Osteocyte (in vitro differentiated cells): ENCODE data around the gene PKLR. TPM values are rescaled to one million over a fixed set of nuclear protein-coding genes. Genes with fewer than 3 reads are reported as not detected.
"Not testable (repeated sequence)": the region's sequence is repeated elsewhere in the genome, so short reads cannot be mapped to it uniquely, and the experiment has no call there.

Source experiments
- DNase-seq: peaks from one replicate; pipeline ENCODE4 v3.0.0; 2021; ENCODE audit warnings: mixed read lengths; ENCODE audit not compliant: unreplicated experiment; ENCODE audit errors: extremely low spot score
- H3K27ac Mint-ChIP-seq: one replicate; pipeline ENCODE4 v1.8.0; 2021; ENCODE audit warnings: mild to moderate bottlenecking, mixed read lengths; ENCODE audit not compliant: unreplicated experiment
- H3K27me3 Mint-ChIP-seq: one replicate; pipeline ENCODE4 v1.8.0; 2021; ENCODE audit warnings: mixed read lengths; ENCODE audit not compliant: unreplicated experiment
- H3K36me3 Mint-ChIP-seq: one replicate; pipeline ENCODE4 v1.8.0; 2021; ENCODE audit warnings: mixed read lengths; ENCODE audit not compliant: unreplicated experiment
- H3K4me1 Mint-ChIP-seq: one replicate; pipeline ENCODE4 v1.8.0; 2021; ENCODE audit warnings: mixed read lengths; ENCODE audit not compliant: unreplicated experiment
- H3K4me3 Mint-ChIP-seq: one replicate; pipeline ENCODE4 v1.8.0; 2021; ENCODE audit warnings: mild to moderate bottlenecking, moderate library complexity, mixed read lengths; ENCODE audit not compliant: unreplicated experiment
- H3K9me3 Mint-ChIP-seq: one replicate; pipeline ENCODE4 v1.8.0; 2021; ENCODE audit warnings: mixed read lengths; ENCODE audit not compliant: unreplicated experiment
- long read RNA-seq: library from polyadenylated mRNA; unstranded; transcript quantifications from one replicate; pipeline ENCODE4 v2.0.0, GENCODE V29; 2021
- total RNA-seq: library from RNA; stranded (reverse); gene quantifications from 2 replicates; pipeline ENCODE4 v1.2.1, GENCODE V29; 2021
- TF ChIP-seq, protein P1 (sequence below): fragments of 200-600 bp; sonication (generic); IDR thresholded peaks from 2 replicates; pipeline ENCODE4 v1.5.0; 2021; ENCODE audit warnings: antibody characterized with exemption, mild to moderate bottlenecking, moderate library complexity

PKLR gene
- not detected in 2 replicates for total RNA-seq
- long read RNA-seq = 0 reads

DNA sequence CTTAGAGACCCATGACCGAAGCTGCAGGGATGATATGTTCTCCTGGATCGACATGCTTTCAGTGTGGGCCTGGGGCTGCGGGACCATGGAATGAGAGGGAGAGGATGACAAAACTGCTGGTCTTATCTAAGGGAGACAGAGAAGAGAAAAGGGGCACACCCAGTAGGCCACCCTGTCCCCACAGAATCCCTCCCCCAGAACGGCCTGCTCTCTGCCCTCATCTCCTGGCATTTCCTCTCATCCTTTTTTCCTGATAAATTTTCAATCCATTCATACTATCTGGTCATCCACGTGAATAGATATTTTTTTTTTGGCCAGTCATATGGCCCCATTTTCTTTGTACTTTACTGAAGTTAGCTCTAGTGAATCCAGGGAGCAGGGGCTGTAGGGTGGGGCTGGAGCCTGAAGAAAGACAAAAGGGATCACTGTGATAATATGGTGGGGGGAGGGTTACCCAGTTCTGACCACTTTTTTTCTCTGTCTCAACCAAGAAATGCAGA is at the start of gene PKLR:
TSS of gene PKLR (minus strand) at position 97 of the 500 bp plus-strand sequence. CDS start at position 54, 43 bp downstream.
- DNase-seq = no peak
- TF ChIP-seq, protein P1, sequence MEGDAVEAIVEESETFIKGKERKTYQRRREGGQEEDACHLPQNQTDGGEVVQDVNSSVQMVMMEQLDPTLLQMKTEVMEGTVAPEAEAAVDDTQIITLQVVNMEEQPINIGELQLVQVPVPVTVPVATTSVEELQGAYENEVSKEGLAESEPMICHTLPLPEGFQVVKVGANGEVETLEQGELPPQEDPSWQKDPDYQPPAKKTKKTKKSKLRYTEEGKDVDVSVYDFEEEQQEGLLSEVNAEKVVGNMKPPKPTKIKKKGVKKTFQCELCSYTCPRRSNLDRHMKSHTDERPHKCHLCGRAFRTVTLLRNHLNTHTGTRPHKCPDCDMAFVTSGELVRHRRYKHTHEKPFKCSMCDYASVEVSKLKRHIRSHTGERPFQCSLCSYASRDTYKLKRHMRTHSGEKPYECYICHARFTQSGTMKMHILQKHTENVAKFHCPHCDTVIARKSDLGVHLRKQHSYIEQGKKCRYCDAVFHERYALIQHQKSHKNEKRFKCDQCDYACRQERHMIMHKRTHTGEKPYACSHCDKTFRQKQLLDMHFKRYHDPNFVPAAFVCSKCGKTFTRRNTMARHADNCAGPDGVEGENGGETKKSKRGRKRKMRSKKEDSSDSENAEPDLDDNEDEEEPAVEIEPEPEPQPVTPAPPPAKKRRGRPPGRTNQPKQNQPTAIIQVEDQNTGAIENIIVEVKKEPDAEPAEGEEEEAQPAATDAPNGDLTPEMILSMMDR = no peak
- Mint-ChIP-seq H3K9me3 (no peaks in the 10 kb centered on the region), H3K36me3 (no peaks in the 10 kb centered on the region), H3K4me3 (no peak within 1 kb of the TSS), H3K27me3 (peaks cover 13% of the 10 kb centered on the region), H3K4me1 (peaks cover 6% of the 10 kb centered on the region), H3K27ac (no peak within 1 kb of the TSS)

DNA sequence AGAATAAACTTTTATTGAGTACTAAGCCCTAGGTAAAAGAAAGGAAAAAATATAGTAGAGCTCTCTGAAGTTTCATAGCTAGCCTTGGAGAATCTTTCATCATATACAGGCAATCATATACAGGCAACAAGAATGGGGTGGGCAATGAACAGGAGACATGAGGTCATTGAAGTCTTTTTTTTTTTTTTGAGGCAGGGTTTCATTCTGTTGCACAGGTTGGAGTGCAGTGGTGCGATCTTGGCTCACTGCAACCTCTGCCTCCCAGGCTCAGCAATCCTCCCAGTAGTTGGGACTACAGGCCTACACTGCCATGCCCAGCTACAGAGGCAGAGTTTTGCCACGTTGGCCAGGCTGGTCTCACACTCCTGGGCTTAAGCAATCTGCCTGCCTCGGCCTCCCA is 41.6 kb upstream of the PKLR start:
- H3K36me3 Mint-ChIP-seq = peaks cover 60% of the 10 kb centered on the region

DNA sequence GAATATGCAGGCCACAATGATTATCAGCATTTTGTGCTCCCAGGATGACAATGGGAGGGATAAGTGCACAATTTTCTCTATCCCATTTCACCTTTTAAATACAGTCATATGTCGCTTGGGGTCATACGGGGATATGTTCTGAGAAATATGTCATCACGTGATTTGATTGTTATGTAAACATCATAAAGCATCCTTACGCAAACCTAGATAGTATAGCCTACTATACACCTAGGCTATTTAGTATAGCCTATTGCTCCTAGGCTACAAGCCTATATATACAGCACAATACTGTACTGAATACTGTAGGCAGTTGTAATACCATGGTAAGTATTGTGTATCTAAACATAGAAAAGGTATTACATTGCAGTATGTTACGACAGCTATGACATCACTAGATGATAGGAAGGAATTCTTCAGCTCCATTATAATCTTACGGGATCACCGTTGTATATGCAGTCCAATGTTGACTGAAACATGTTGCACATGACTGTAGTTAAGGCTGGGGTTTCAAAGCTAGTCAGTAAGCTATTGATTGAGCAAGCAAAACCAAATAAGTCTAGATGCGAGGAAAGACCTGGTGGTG is 38.4 kb upstream of the PKLR start:
- DNase-seq = no peak

More for the DNA sequence above, 41.6 kb upstream of the PKLR start:
- TF ChIP-seq, protein P1 = no peak
- DNase-seq = no peak
- Mint-ChIP-seq H3K9me3 (no peaks in the 10 kb centered on the region), H3K4me1 (no peaks in the 10 kb centered on the region), H3K27ac (no peak overlapping the region), H3K4me3 (no peak overlapping the region), H3K27me3 (no peaks in the 10 kb centered on the region)

DNA sequence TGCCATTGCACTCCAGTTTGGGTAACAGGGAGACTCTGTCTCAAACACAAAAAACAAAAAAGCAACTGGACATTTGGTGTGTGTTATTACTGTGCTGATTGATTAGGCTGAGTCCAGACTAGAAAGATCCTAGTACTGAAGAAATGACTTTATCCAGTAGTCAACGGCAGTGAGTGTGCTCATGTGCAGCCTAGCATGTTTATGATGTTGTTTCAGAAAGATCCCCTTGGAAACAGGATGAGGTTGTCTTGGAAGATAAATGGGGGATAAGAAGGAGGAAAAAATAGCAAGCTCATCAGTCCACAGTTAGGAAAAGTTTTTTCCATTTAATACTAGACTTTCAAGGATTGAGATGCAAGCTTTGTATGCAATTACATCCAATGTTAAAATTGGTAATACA is 33.7 kb upstream of the PKLR start:
- peaks cover 40% of the 10 kb centered on the region for H3K36me3 Mint-ChIP-seq
- TF ChIP-seq, protein P1 = no peak
- DNase-seq = no peak
- H3K9me3 Mint-ChIP-seq = no peaks in the 10 kb centered on the region
- H3K27me3 Mint-ChIP-seq = no peaks in the 10 kb centered on the region
- H3K4me1 Mint-ChIP-seq = no peaks in the 10 kb centered on the region
- H3K27ac Mint-ChIP-seq = no peak overlapping the region
- H3K4me3 Mint-ChIP-seq = no peak overlapping the region

More for the DNA sequence above, 38.4 kb upstream of the PKLR start:
- TF ChIP-seq, protein P1 = no peak
- Mint-ChIP-seq H3K27ac (no peak overlapping the region), H3K27me3 (no peaks in the 10 kb centered on the region), H3K4me3 (no peak overlapping the region), H3K9me3 (no peaks in the 10 kb centered on the region), H3K4me1 (no peaks in the 10 kb centered on the region), H3K36me3 (peaks cover 57% of the 10 kb centered on the region)

DNA sequence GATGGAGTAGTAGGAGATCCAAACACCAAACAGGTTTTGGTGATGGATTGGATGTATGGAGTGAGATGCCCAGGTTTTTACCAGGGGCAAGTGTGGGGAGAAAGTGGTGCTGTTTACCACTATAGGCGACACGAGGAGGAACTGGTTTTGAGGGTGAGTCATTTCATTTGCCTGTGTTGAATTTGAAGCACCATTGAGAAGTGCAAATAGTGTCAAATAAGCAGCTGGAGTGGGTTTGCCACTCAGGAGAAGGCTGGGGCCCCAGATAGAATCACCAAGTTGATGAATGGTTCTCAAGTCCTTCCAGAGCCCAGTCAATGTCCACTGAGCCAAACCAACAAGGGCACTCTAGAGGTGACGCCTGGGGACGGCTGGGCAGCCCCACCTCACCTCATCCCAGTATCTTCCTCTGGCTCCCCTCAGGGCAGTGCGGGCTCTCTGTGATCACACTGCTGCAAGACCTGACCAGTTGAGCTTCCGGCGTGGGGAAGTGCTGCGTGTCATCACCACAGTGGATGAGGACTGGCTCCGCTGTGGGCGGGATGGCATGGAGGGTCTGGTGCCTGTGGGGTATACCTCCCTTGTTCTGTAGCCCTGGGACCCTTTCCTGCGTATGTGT is 28.9 kb upstream of the PKLR start:
- Mint-ChIP-seq H3K36me3 (peaks cover 23% of the 10 kb centered on the region), H3K27ac (no peak overlapping the region), H3K4me3 (no peak overlapping the region), H3K27me3 (no peaks in the 10 kb centered on the region), H3K9me3 (no peaks in the 10 kb centered on the region), H3K4me1 (peaks cover 8% of the 10 kb centered on the region)
- TF ChIP-seq, protein P1 = no peak
- no peak for DNase-seq

DNA sequence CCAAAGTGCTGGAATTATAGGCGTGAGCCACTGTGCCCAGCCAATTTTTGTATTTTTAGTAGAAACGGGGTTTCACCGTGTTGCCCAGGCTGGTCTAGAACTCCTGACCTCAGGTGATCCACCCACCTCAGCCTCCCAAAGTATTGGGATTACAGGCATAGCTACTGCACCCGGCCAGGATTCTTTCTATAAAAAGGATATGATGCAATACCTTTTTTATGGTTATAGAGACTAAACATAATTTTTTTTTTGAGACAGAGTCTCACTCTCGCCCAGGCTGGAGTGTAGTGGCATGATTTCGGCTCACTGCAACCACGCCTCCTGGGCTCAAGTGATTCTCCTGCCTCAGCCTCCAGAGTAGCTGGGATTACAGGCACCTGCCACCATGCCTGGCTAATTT is 27.6 kb upstream of the PKLR start:
- H3K27ac Mint-ChIP-seq, H3K4me1 Mint-ChIP-seq, H3K27me3 Mint-ChIP-seq, H3K4me3 Mint-ChIP-seq, DNase-seq, H3K9me3 Mint-ChIP-seq: not testable (repeated sequence)
- H3K36me3 Mint-ChIP-seq = peaks cover 19% of the 10 kb centered on the region
